SK-N-SH (cell line): ENCODE results near the gene GRIA1.

ENCODE experiments used
- GABPA ChIP-seq: IDR thresholded peaks from 2 replicates; pipeline ENCODE4 v1.4.0; 2012; ENCODE audit warnings: low read depth, mild to moderate bottlenecking
- IRF3 ChIP-seq: fragments of 150-350 bp; IDR thresholded peaks from 2 replicates; pipeline ENCODE4 v1.6.1; 2016; ENCODE audit warnings: mild to moderate bottlenecking, low read depth, low read length
- JUND ChIP-seq: IDR thresholded peaks from 2 replicates; pipeline ENCODE4 v1.4.0; 2012
- NRF1 ChIP-seq: IDR thresholded peaks from 2 replicates; pipeline ENCODE4 v1.6.1; 2012; ENCODE audit warnings: low read depth, mild to moderate bottlenecking, low read length
- POLR2AphosphoS5 ChIP-seq: IDR thresholded peaks from 2 replicates; pipeline ENCODE4 v1.6.1; 2012; ENCODE audit warnings: low read depth, low read length
- TF ChIP-seq, protein P1 (sequence below): fragments of 200-600 bp; sonication (generic); IDR thresholded peaks from 2 replicates; pipeline ENCODE4 v1.6.1; 2017; ENCODE audit warnings: antibody characterized with exemption, mild to moderate bottlenecking, moderate library complexity

GRCh38 chr5:153551537-153552079, 61.1 kb downstream of the GRIA1 start:
- TF ChIP-seq, protein P1, sequence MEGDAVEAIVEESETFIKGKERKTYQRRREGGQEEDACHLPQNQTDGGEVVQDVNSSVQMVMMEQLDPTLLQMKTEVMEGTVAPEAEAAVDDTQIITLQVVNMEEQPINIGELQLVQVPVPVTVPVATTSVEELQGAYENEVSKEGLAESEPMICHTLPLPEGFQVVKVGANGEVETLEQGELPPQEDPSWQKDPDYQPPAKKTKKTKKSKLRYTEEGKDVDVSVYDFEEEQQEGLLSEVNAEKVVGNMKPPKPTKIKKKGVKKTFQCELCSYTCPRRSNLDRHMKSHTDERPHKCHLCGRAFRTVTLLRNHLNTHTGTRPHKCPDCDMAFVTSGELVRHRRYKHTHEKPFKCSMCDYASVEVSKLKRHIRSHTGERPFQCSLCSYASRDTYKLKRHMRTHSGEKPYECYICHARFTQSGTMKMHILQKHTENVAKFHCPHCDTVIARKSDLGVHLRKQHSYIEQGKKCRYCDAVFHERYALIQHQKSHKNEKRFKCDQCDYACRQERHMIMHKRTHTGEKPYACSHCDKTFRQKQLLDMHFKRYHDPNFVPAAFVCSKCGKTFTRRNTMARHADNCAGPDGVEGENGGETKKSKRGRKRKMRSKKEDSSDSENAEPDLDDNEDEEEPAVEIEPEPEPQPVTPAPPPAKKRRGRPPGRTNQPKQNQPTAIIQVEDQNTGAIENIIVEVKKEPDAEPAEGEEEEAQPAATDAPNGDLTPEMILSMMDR, result no peak
- no peak for TF ChIP-seq GABPA
- TF ChIP-seq JUND, result peak; percentile 96
- TF ChIP-seq IRF3, result no peak
- peak; percentile 63; the same call in 1 of the 2 replicates for TF ChIP-seq POLR2AphosphoS5
- TF ChIP-seq NRF1, result no peak
